ENCODE results near the gene NTM. TPM values are rescaled to one million over a fixed set of nuclear protein-coding genes. Genes with fewer than 3 reads are reported as not detected.
A peak's percentile ranks its signal among the peaks of the same experiment; 100 is the strongest.

The NTM gene
- total RNA-seq, 1 experiment from 2014 or later: 9.9 TPM

DNA sequence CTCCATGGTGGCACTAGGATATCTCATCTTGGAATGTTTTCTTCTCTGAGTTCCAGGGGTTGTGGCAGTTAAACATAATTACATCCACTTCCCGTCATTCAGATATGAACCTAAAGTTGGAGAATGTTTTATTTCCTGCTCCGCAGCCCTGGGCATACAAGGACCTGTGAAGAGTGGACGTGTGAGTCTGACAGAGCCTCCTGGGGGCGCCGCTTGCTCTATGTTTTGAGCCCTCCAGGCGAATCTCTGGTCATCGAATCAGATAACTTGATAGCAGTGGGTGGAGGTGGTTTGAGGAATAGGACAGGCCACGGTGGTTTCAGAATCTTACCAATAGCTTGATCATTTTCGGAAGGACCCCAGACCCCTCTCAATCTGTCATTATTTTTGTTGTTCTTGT, 174.2 kb downstream of the NTM start:
- no peak overlapping the region for H4K91ac ChIP-seq (ENCODE audit: insufficient read length, low read depth, low read length)
- no peaks in the 10 kb centered on the region for H3K23me2 ChIP-seq (ENCODE audit: insufficient read length, low read depth, low read length, poor library complexity, severe bottlenecking)
- H2AFZ ChIP-seq (ENCODE audit: low read length): no peak overlapping the region
- no peak overlapping the region for H4K8ac ChIP-seq (replicated peaks; ENCODE audit: insufficient read length, low read depth, low read length)
- no peak overlapping the region for H3K4ac ChIP-seq (ENCODE audit: low read depth, low read length)
- no peak overlapping the region for H2AK5ac ChIP-seq (ENCODE audit: insufficient read length, low read length)
- no peak overlapping the region for H2BK5ac ChIP-seq (ENCODE audit: insufficient read length, low read length)
- H3K23ac ChIP-seq (ENCODE audit: insufficient read length, low read depth, low read length): no peak overlapping the region
- no peak overlapping the region for H2BK12ac ChIP-seq (ENCODE audit: insufficient read length, low read depth, low read length)
- no peak overlapping the region for H3K18ac ChIP-seq (ENCODE audit: insufficient read length, low read depth, low read length)
- H3K79me1 ChIP-seq (ENCODE audit: insufficient read depth, low read depth, low read length, poor library complexity, severe bottlenecking): no peaks in the 10 kb centered on the region
- Mint-ChIP-seq H3K36me3 (ENCODE audit: insufficient read depth in 1 of 3, low read depth in 3 of 3) (peaks cover 0 to 8% (median 7%) of the 10 kb centered on the region in 3 experiments; a peak in 3 of 7 replicates), H3K4me1 (peaks cover 16 to 24% of the 10 kb centered on the region in 2 experiments), H3K9me3 (no peaks in the 10 kb centered on the region; a peak in 1 of 5 replicates), H3K27me3 (ENCODE audit: low read depth) (no peaks in the 10 kb centered on the region; the same call in 1 of the 2 replicates), H3K4me3 (no peak overlapping the region), H3K27ac (no peak overlapping the region)
- no peak overlapping the region for H3K4me2 ChIP-seq (ENCODE audit: insufficient read depth, insufficient read length, low read length)
- H3K79me2 ChIP-seq (ENCODE audit: insufficient read depth, low read length): no peaks in the 10 kb centered on the region
- no peaks in the 10 kb centered on the region for H3K9me3 ChIP-seq (ENCODE audit: control insufficient read depth, low read depth, low read length)
- TF ChIP-seq, protein P1, sequence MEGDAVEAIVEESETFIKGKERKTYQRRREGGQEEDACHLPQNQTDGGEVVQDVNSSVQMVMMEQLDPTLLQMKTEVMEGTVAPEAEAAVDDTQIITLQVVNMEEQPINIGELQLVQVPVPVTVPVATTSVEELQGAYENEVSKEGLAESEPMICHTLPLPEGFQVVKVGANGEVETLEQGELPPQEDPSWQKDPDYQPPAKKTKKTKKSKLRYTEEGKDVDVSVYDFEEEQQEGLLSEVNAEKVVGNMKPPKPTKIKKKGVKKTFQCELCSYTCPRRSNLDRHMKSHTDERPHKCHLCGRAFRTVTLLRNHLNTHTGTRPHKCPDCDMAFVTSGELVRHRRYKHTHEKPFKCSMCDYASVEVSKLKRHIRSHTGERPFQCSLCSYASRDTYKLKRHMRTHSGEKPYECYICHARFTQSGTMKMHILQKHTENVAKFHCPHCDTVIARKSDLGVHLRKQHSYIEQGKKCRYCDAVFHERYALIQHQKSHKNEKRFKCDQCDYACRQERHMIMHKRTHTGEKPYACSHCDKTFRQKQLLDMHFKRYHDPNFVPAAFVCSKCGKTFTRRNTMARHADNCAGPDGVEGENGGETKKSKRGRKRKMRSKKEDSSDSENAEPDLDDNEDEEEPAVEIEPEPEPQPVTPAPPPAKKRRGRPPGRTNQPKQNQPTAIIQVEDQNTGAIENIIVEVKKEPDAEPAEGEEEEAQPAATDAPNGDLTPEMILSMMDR (conservative IDR thresholded peaks at IDR 0.05): peak; percentile 63
- H2BK120ac ChIP-seq (ENCODE audit: low read depth, low read length, poor library complexity, severe bottlenecking): no peak overlapping the region
- H3K27ac ChIP-seq (ENCODE audit: insufficient read length, low read depth, low read length): no peak overlapping the region
- no peaks in the 10 kb centered on the region; the same call in 1 of the 2 replicates for H3K4me1 ChIP-seq (ENCODE audit: insufficient read depth, low read length)
- H3K9ac ChIP-seq (ENCODE audit: extremely low read depth, insufficient read length, low read length): no peak overlapping the region
- no peak overlapping the region for H2BK15ac ChIP-seq (ENCODE audit: low read depth, low read length)
- no CpG with 5 or more reads among the region's 9 CpGs for WGBS (ENCODE audit: extremely low coverage, insufficient read length, low lambda C conversion rate)
- no peak overlapping the region for H3K14ac ChIP-seq (ENCODE audit: insufficient read depth, low read length)
- H3K27me3 ChIP-seq (ENCODE audit: insufficient read depth, low read length): no peaks in the 10 kb centered on the region
- no peak overlapping the region for H3K56ac ChIP-seq (ENCODE audit: insufficient read length, low read depth, low read length)
- no peak overlapping the region for H2BK20ac ChIP-seq (ENCODE audit: low read depth, low read length, poor library complexity, severe bottlenecking)
- H3T11ph ChIP-seq (ENCODE audit: low read length): no peak overlapping the region
- no peaks in the 10 kb centered on the region for H4K20me1 ChIP-seq (ENCODE audit: control insufficient read depth, insufficient read depth, insufficient read length)
- peak; percentile 60 for DNase-seq
- no peak overlapping the region for H4K5ac ChIP-seq (ENCODE audit: insufficient read length, low read depth, low read length)
